GM12878 (cell line): ENCODE measurements around the gene IL18R1. TPM values are rescaled to one million over a fixed set of nuclear protein-coding genes. Genes with fewer than 3 reads are reported as not detected.
A peak's percentile ranks its signal among the peaks of the same experiment; 100 is the strongest.

ENCODE experiments used
- BHLHE40 ChIP-seq, 2 experiments: fragments of 450-650 bp in 1 of 2; IDR thresholded peaks; 2 replicates each; pipeline ENCODE4 v1.6.1; 2011 to 2017; ENCODE audit warnings: low read depth in 2 of 2, borderline replicate concordance in 1 of 2, improper control_type of control experiment in 1 of 2, low read length in 1 of 2, mild to moderate bottlenecking in 1 of 2
- EED ChIP-seq: sonication (generic); IDR thresholded peaks from 2 replicates; pipeline ENCODE4 v1.6.1; 2016; ENCODE audit warnings: antibody characterized with exemption, low read depth
- EGR1 ChIP-seq, 2 experiments: IDR thresholded peaks; 1 replicate in 1 of 2; 2 replicates in 1 of 2; pipeline ENCODE4 v1.6.1; 2011 to 2012; ENCODE audit warnings: low read depth in 2 of 2, low read length in 2 of 2, borderline replicate concordance in 1 of 2, mild to moderate bottlenecking in 1 of 2, moderate library complexity in 1 of 2
- ETV6 ChIP-seq, 2 experiments: fragments of 450-650 bp in 1 of 2; IDR thresholded peaks in 1 of 2; conservative IDR thresholded peaks in 1 of 2; 2 replicates each; pipeline ENCODE4 v1.6.1; 2014; ENCODE audit warnings: antibody characterized with exemption in 1 of 2, borderline replicate concordance in 1 of 2, low read depth in 1 of 2, mild to moderate bottlenecking in 1 of 2, moderate library complexity in 1 of 2
- FOXM1 ChIP-seq: IDR thresholded peaks from 2 replicates; pipeline ENCODE4 v1.6.1; 2012; ENCODE audit warnings: low read depth, mild to moderate bottlenecking, inconsistent platforms, low read length, moderate library complexity
- IKZF1 ChIP-seq: fragments of 450-650 bp; conservative IDR thresholded peaks from 2 replicates; pipeline ENCODE4 v1.6.1; 2017; ENCODE audit warnings: antibody characterized with exemption, mild to moderate bottlenecking
- IKZF2 ChIP-seq, 2 experiments: fragments of 450-650 bp; IDR thresholded peaks; 2 replicates each; pipeline ENCODE4 v1.6.1; 2017; ENCODE audit warnings: mild to moderate bottlenecking in 2 of 2, moderate library complexity in 2 of 2
- NFXL1 ChIP-seq: fragments of 450-650 bp; IDR thresholded peaks from 2 replicates; pipeline ENCODE4 v1.6.1; 2017; ENCODE audit warnings: antibody characterized with exemption, mild to moderate bottlenecking, borderline replicate concordance
- NFYA ChIP-seq: IDR thresholded peaks from 2 replicates; pipeline ENCODE4 v1.6.1; 2011; ENCODE audit warnings: low read depth, mild to moderate bottlenecking, low read length, improper control_type of control experiment, borderline replicate concordance
- RAD51 ChIP-seq: fragments of 450-650 bp; IDR thresholded peaks from 2 replicates; pipeline ENCODE4 v1.6.1; 2016; ENCODE audit warnings: moderate library complexity, mild to moderate bottlenecking, inconsistent platforms
- SP1 ChIP-seq: IDR thresholded peaks from one replicate; pipeline ENCODE4 v1.6.1; 2011; ENCODE audit warnings: low read depth, low read length
- SREBF1 ChIP-seq: IDR thresholded peaks from 2 replicates; pipeline ENCODE4 v1.6.1; 2012; ENCODE audit warnings: mild to moderate bottlenecking, low read length
- TARDBP ChIP-seq: IDR thresholded peaks from 2 replicates; pipeline ENCODE4 v1.6.1; 2016; ENCODE audit warnings: borderline replicate concordance
- TCF12 ChIP-seq: IDR thresholded peaks from 2 replicates; pipeline ENCODE4 v1.6.1; 2011; ENCODE audit warnings: low read depth, mild to moderate bottlenecking, low read length
- TCF3 ChIP-seq: IDR thresholded peaks from 2 replicates; pipeline ENCODE4 v1.6.1; 2012; ENCODE audit warnings: low read depth, mild to moderate bottlenecking, low read length, borderline replicate concordance; ENCODE audit not compliant: insufficient read depth
- WRNIP1 ChIP-seq: IDR thresholded peaks from 2 replicates; pipeline ENCODE4 v1.6.1; 2011; ENCODE audit warnings: low read depth, low read length, improper control_type of control experiment, borderline replicate concordance
- polyA plus RNA-seq, 11 experiments: library from polyadenylated mRNA; depleted of rRNA in 4 of 11; unstranded in 6 of 11; stranded (reverse) in 5 of 11; fragments of >200 nt; fragmentation: Nextera tagmentation in 4 of 11; fragmentation: Illumina TruSeq in 1 of 11; extraction: Ambion mirVana in 4 of 11; extraction: Trizol in 1 of 11; gene quantifications; 1 replicate in 1 of 11; 2 replicates in 10 of 11; pipeline versions ENCODE4 v1.2.1 to v1.2.3, GENCODE V29; 2011 to 2016; ENCODE audit warnings: inconsistent platforms in 2 of 11, missing spikeins in 2 of 11, low read depth in 1 of 11
- total RNA-seq, 4 experiments: library from RNA; depleted of rRNA in 3 of 4; stranded (reverse); fragments of >200 nt in 3 of 4; fragmentation: Illumina TruSeq in 1 of 4; extraction: Trizol in 1 of 4; gene quantifications; 2 replicates each; pipeline versions ENCODE4 v1.2.1 to v1.2.3, GENCODE V29; 2013 to 2021
- TF ChIP-seq, protein P1 (sequence below): fragments of 450-650 bp; IDR thresholded peaks from 2 replicates; pipeline ENCODE4 v1.6.1; 2017; ENCODE audit warnings: mild to moderate bottlenecking, moderate library complexity
- TF ChIP-seq, protein P2 (sequence below): fragments of 450-650 bp; IDR thresholded peaks from 2 replicates; pipeline ENCODE4 v1.6.1; 2016; ENCODE audit warnings: mild to moderate bottlenecking
- TF ChIP-seq, protein P3 (sequence below): fragments of 450-650 bp; IDR thresholded peaks from 2 replicates; pipeline ENCODE4 v1.6.1; 2016; ENCODE audit warnings: mild to moderate bottlenecking

The IL18R1 gene
- total and polyA plus RNA-seq, 10 of the 15 experiments (the other 5 are each of a cell fraction or from before 2014, with no cell fraction given), result 3.5 to 15.5 (median 11.1) TPM

DNA sequence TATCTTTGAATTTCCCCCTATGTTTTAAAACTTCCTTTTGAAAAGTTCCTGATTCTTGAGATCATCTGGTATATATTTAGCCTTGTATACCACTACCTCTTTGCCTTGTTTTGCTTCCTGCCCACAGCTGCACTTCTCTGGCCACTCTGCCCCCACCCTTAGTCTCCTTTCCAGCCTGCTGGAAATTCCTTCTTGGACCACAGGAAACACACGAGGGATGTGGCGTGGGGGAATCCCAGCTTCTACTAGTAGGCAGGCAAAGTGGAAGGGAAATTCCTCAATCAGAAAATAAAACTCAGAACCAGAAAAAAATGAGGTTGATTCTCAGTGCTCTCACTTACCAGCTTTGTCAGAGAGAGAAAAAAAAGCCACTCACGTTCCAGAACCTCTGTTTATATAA is 80.7 kb downstream of the IL18R1 start (continued):
- TF ChIP-seq TCF3 (no peak), EED (peak; percentile 98), SREBF1 (no peak), WRNIP1 (no peak), ETV6 (conservative IDR thresholded peaks at IDR 0.05 in 1 of 2, IDR thresholded peaks at IDR 0.05 in 1 of 2; ENCODE audit: borderline replicate concordance in 1 of 2, low read depth in 1 of 2) (peak in 1 of 2 experiments; percentile 37; a peak in 1 of 4 replicates), FOXM1 (peak; percentile 69; the same call in 1 of the 2 replicates), NFXL1 (no peak), RAD51 (no peak), EGR1 (IDR thresholded peaks at IDR 0.05; ENCODE audit: borderline replicate concordance in 1 of 2, low read depth in 2 of 2, low read length in 2 of 2) (no peak), IKZF2 (IDR thresholded peaks at IDR 0.05) (peak; percentile 93 to 94), NFYA (no peak), SP1 (no peak), TCF12 (0 out of 2 replicates have a peak, but pooled peaks have one; percentile 7), TARDBP (no peak), IKZF1 (peak; percentile 93), BHLHE40 (IDR thresholded peaks at IDR 0.05; ENCODE audit: borderline replicate concordance in 1 of 2, low read depth in 2 of 2, low read length in 1 of 2) (peak in 1 of 2 experiments; percentile 36; a peak in 1 of 4 replicates)
- TF ChIP-seq, protein P1, sequence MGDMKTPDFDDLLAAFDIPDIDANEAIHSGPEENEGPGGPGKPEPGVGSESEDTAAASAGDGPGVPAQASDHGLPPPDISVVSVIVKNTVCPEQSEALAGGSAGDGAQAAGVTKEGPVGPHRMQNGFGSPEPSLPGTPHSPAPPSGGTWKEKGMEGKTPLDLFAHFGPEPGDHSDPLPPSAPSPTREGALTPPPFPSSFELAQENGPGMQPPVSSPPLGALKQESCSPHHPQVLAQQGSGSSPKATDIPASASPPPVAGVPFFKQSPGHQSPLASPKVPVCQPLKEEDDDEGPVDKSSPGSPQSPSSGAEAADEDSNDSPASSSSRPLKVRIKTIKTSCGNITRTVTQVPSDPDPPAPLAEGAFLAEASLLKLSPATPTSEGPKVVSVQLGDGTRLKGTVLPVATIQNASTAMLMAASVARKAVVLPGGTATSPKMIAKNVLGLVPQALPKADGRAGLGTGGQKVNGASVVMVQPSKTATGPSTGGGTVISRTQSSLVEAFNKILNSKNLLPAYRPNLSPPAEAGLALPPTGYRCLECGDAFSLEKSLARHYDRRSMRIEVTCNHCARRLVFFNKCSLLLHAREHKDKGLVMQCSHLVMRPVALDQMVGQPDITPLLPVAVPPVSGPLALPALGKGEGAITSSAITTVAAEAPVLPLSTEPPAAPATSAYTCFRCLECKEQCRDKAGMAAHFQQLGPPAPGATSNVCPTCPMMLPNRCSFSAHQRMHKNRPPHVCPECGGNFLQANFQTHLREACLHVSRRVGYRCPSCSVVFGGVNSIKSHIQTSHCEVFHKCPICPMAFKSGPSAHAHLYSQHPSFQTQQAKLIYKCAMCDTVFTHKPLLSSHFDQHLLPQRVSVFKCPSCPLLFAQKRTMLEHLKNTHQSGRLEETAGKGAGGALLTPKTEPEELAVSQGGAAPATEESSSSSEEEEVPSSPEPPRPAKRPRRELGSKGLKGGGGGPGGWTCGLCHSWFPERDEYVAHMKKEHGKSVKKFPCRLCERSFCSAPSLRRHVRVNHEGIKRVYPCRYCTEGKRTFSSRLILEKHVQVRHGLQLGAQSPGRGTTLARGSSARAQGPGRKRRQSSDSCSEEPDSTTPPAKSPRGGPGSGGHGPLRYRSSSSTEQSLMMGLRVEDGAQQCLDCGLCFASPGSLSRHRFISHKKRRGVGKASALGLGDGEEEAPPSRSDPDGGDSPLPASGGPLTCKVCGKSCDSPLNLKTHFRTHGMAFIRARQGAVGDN, result no peak
- TF ChIP-seq, protein P2, sequence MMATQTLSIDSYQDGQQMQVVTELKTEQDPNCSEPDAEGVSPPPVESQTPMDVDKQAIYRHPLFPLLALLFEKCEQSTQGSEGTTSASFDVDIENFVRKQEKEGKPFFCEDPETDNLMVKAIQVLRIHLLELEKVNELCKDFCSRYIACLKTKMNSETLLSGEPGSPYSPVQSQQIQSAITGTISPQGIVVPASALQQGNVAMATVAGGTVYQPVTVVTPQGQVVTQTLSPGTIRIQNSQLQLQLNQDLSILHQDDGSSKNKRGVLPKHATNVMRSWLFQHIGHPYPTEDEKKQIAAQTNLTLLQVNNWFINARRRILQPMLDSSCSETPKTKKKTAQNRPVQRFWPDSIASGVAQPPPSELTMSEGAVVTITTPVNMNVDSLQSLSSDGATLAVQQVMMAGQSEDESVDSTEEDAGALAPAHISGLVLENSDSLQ, result no peak
- TF ChIP-seq, protein P3, sequence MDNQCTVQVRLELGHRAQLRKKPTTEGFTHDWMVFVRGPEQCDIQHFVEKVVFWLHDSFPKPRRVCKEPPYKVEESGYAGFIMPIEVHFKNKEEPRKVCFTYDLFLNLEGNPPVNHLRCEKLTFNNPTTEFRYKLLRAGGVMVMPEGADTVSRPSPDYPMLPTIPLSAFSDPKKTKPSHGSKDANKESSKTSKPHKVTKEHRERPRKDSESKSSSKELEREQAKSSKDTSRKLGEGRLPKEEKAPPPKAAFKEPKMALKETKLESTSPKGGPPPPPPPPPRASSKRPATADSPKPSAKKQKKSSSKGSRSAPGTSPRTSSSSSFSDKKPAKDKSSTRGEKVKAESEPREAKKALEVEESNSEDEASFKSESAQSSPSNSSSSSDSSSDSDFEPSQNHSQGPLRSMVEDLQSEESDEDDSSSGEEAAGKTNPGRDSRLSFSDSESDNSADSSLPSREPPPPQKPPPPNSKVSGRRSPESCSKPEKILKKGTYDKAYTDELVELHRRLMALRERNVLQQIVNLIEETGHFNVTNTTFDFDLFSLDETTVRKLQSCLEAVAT, result no peak
